HepG2 (cell line): ENCODE data around the gene RPS27L. TPM values are rescaled to one million over a fixed set of nuclear protein-coding genes. Genes with fewer than 3 reads are reported as not detected.
A peak's percentile ranks its signal among the peaks of the same experiment; 100 is the strongest.

Experiments used
- ARNT2 ChIP-seq: sonication (generic); formaldehyde crosslinking; IDR thresholded peaks from 2 replicates; pipeline ENCODE4 v1.8.0; 2022; ENCODE audit warnings: mild to moderate bottlenecking, low read depth, missing genetic modification reagents, moderate library complexity
- CBX5 ChIP-seq: sonication (generic); formaldehyde crosslinking; IDR thresholded peaks from 2 replicates; pipeline ENCODE4 v1.4.0; 2020; ENCODE audit warnings: missing genetic modification reagents, borderline replicate concordance
- ETV5 ChIP-seq: IDR thresholded peaks from 2 replicates; pipeline ENCODE4 v1.6.1; 2018; ENCODE audit warnings: missing biosample characterization, missing genetic modification reagents, inconsistent platforms, borderline replicate concordance
- LCORL ChIP-seq, 2 experiments: fragments of 450-650 bp in 1 of 2; sonication (generic) in 1 of 2; formaldehyde crosslinking in 1 of 2; IDR thresholded peaks; 2 replicates each; pipeline versions ENCODE4 v1.5.0 to v1.6.1; 2017 to 2020; ENCODE audit warnings: antibody characterized with exemption in 1 of 2, missing genetic modification reagents in 1 of 2
- TBP ChIP-seq: sonication (generic); formaldehyde crosslinking; IDR thresholded peaks from 2 replicates; pipeline ENCODE4 v1.5.0; 2020; ENCODE audit warnings: missing genetic modification reagents
- TCF12 ChIP-seq, 2 experiments: fragments of 450-650 bp in 1 of 2; sonication (generic) in 1 of 2; formaldehyde crosslinking in 1 of 2; IDR thresholded peaks; 2 replicates each; pipeline versions ENCODE4 v1.6.1 to v1.8.0; 2017 to 2022; ENCODE audit warnings: antibody characterized with exemption in 1 of 2, mild to moderate bottlenecking in 1 of 2, missing genetic modification reagents in 1 of 2, moderate library complexity in 1 of 2
- ZFAT ChIP-seq: sonication (generic); formaldehyde crosslinking; conservative IDR thresholded peaks from 2 replicates; pipeline ENCODE4 v1.8.1; 2023; ENCODE audit warnings: missing genetic modification reagents, inconsistent platforms
- ZFP90 ChIP-seq: sonication (generic); formaldehyde crosslinking; IDR thresholded peaks from 2 replicates; pipeline ENCODE4 v1.8.0; 2022; ENCODE audit warnings: missing genetic modification reagents, mild to moderate bottlenecking, inconsistent platforms, borderline replicate concordance
- ZFY ChIP-seq: sonication (generic); formaldehyde crosslinking; IDR thresholded peaks from 2 replicates; pipeline ENCODE4 v1.4.0; 2020; ENCODE audit warnings: missing genetic modification reagents
- ZNF232 ChIP-seq: sonication (generic); formaldehyde crosslinking; IDR thresholded peaks from 2 replicates; pipeline ENCODE4 v1.4.0; 2020; ENCODE audit warnings: missing genetic modification reagents, borderline replicate concordance
- ZNF607 ChIP-seq: sonication (generic); formaldehyde crosslinking; IDR thresholded peaks from 2 replicates; pipeline ENCODE4 v1.5.1; 2020; ENCODE audit warnings: missing genetic modification reagents, mild to moderate bottlenecking, borderline replicate concordance
- ZNF687 ChIP-seq: sonication (generic); formaldehyde crosslinking; IDR thresholded peaks from 2 replicates; pipeline ENCODE4 v1.5.1; 2020; ENCODE audit warnings: mild to moderate bottlenecking, missing genetic modification reagents, moderate library complexity
- ZNF780A ChIP-seq: sonication (generic); formaldehyde crosslinking; IDR thresholded peaks from 2 replicates; pipeline ENCODE4 v1.8.0; 2022; ENCODE audit warnings: mild to moderate bottlenecking, missing genetic modification reagents, moderate library complexity
- polyA plus RNA-seq, 8 experiments: library from polyadenylated mRNA; depleted of rRNA in 3 of 8; stranded (reverse) in 7 of 8; unstranded in 1 of 8; fragments of >200 nt; fragmentation: Illumina TruSeq in 4 of 8; extraction: Trizol in 4 of 8; gene quantifications; 2 replicates each; pipeline versions ENCODE4 v1.2.1 to v1.2.3, GENCODE V29; 2011 to 2016; ENCODE audit warnings: low read depth in 4 of 8, missing spikeins in 1 of 8, mixed read lengths in 1 of 8; ENCODE audit not compliant: insufficient read depth in 1 of 8
- total RNA-seq, 5 experiments: library from RNA; depleted of rRNA; stranded (reverse); fragments of >200 nt; fragmentation: Illumina TruSeq; extraction: Trizol; gene quantifications; 2 replicates each; pipeline ENCODE4 v1.2.3, GENCODE V29; 2016; ENCODE audit warnings: low read depth in 1 of 5

RPS27L gene
- total and polyA plus RNA-seq, 2 of the 13 experiments (the other 11 are each of a cell fraction or from before 2014, with no cell fraction given), result 231 to 433 TPM

DNA sequence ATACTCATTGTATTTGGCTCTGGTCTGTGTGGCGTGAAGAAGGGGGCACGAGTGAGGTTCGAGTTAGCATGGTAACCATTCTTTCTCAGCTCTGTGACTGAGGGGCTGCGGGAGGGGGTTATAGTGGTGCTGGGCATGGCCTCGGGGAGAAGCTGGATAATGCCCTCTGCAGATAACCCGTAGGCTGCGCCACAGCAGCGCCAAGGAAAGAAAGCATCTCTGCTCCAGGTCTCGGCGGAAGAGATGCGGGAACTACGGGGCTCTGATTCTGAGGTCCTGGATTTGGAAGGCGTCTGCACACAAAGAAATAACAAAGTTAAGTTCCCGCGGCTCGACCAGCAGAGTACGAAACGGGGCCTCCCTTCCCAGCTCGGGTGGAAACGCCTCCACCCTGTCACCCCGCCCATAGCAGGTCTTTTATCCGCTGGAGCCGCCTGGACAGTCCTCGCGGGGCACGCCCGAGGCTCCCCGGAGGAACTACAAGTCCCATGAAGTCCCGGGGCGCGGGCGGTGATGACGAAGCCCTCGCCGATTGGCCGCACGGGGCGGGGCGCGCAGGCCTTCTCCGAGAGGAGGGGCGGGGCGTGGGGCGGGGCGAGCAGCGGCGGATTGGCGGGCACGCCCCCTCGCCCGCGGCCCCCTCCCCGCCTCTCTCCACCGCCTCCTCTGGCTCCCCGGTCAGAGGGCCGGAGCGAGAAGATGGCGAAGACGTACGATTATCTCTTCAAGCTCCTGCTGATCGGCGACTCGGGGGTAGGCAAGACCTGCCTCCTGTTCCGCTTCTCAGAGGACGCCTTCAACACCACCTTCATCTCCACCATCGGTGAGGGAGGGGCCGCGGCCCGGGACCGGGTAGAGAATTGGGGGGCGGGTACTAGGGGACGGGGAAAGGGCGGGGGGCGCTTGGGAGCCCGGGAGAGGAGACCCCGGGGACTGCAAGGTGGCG, 31.9 kb upstream of the RPS27L start, which contains the start of gene RAB8B (continued):
- TF ChIP-seq TCF12 (IDR thresholded peaks at IDR 0.05) (no peak), TCF12 (CRISPR knock-in tag; IDR thresholded peaks at IDR 0.05) (no peak), ETV5 (peak; percentile 10; the same call in 1 of the 2 replicates), ZNF232 (0 out of 2 replicates have a peak, but pooled peaks have one; percentile 29), ZNF607 (0 out of 2 replicates have a peak, but pooled peaks have one; percentile 55), ZFAT (CRISPR knock-in tag) (no peak), ZNF687 (CRISPR knock-in tag) (peak; percentile 72), TBP (CRISPR knock-in tag) (no peak), CBX5 (no peak), ZFP90 (CRISPR knock-in tag) (no peak), LCORL (IDR thresholded peaks at IDR 0.05) (no peak), LCORL (CRISPR knock-in tag; IDR thresholded peaks at IDR 0.05) (0 out of 2 replicates have a peak, but pooled peaks have one; percentile 14), ZNF780A (no peak), ZFY (0 out of 2 replicates have a peak, but pooled peaks have one; percentile 20), ARNT2 (CRISPR knock-in tag) (0 out of 2 replicates have a peak, but pooled peaks have one; percentile 14)
